Panc1 (cell line): ENCODE measurements around the gene GRIN1. TPM values are rescaled to one million over a fixed set of nuclear protein-coding genes. Genes with fewer than 3 reads are reported as not detected.

Source experiments
- ATAC-seq: fragments of 200-7000 bp; cut with Tn5 transposase; 2 replicates; pipeline ENCODE4 v1.9.1; 2020; ENCODE audit warnings: mild to moderate bottlenecking, moderate library complexity
- BruUV-seq: library from RNA; stranded (reverse); fragments of 400-500 nt; replicated peaks from 2 replicates; lab custom pipeline; 2021; lab: Mats Ljungman, UMichigan
- CTCF ChIA-PET: fragments of 300-600 bp; sonication (Branson Sonifier 250); formaldehyde crosslinking; loops from one replicate; lab custom pipeline; 2022; ENCODE audit warnings: antibody characterized with exemption; lab: Charles Lee
- POLR2A ChIA-PET: fragments of 300-600 bp; sonication (Branson Sonifier 250); formaldehyde crosslinking; loops from one replicate; lab custom pipeline; 2022; ENCODE audit warnings: antibody characterized with exemption; lab: Charles Lee
- DNase-seq: peaks from one replicate; pipeline ENCODE4 v3.0.0-alpha.2; 2010; ENCODE audit warnings: low read depth, low spot score
- H3K27ac ChIP-seq: 2 replicates; pipeline ENCODE4 v1.5.1; 2011; ENCODE audit warnings: mild to moderate bottlenecking, low read length, inconsistent platforms
- H3K27me3 ChIP-seq: fragments of 200-500 bp; sonication (Bioruptor generic); 2 replicates; pipeline ENCODE4 v1.6.0; 2014; ENCODE audit warnings: low read length, inconsistent platforms; ENCODE audit not compliant: control insufficient read depth, insufficient read depth
- H3K36me3 ChIP-seq: fragments of 200-500 bp; sonication (Bioruptor generic); 2 replicates; pipeline ENCODE4 v1.5.1; 2014; ENCODE audit warnings: inconsistent platforms, mild to moderate bottlenecking, low read length, moderate library complexity; ENCODE audit not compliant: control insufficient read depth, insufficient read depth
- H3K4me1 ChIP-seq: 2 replicates; pipeline ENCODE4 v1.5.1; 2011; ENCODE audit warnings: inconsistent platforms, mild to moderate bottlenecking, low read length, moderate library complexity; ENCODE audit not compliant: control insufficient read depth, insufficient read depth
- H3K4me3 ChIP-seq, 2 experiments: 2 replicates each; pipeline ENCODE4 v1.5.1; 2011 to 2012; ENCODE audit warnings: low read depth in 2 of 2, low read length in 2 of 2, mild to moderate bottlenecking in 2 of 2, inconsistent platforms in 1 of 2, moderate library complexity in 1 of 2
- H3K9me3 ChIP-seq: fragments of 200-500 bp; sonication (Bioruptor generic); 2 replicates; pipeline ENCODE4 v1.5.1; 2014; ENCODE audit warnings: low read depth, mild to moderate bottlenecking, inconsistent platforms, low read length, moderate library complexity; ENCODE audit not compliant: control insufficient read depth, insufficient read depth
- POLR2AphosphoS5 ChIP-seq: IDR thresholded peaks from 2 replicates; pipeline ENCODE4 v1.6.1; 2012; ENCODE audit warnings: mild to moderate bottlenecking, low read depth, low read length, moderate library complexity
- SIN3A ChIP-seq: IDR thresholded peaks from 2 replicates; pipeline ENCODE4 v1.6.1; 2012; ENCODE audit warnings: low read depth, mild to moderate bottlenecking, low read length, moderate library complexity, borderline replicate concordance; ENCODE audit not compliant: insufficient read depth
- TCF7L2 ChIP-seq: IDR thresholded peaks from 2 replicates; pipeline ENCODE4 v1.6.1; 2011; ENCODE audit warnings: mild to moderate bottlenecking, low read depth, low read length, inconsistent platforms
- in situ Hi-C: cut with HindIII; loops from 2 replicates; pipeline ENCODE4 v1.10.0; 2016; ENCODE audit warnings: low sequenced_read_pairs, low pct_unique_long_range_greater_than_20kb
- intact Hi-C: fragments of 100-400 bp; cut with micrococcal nuclease; formaldehyde crosslinking; loops from one replicate; pipeline ENCODE4 v1.10.0; 2022; ENCODE audit not compliant: unreplicated experiment
- total RNA-seq: library from RNA; stranded (reverse); gene quantifications from one replicate; pipeline ENCODE4 v1.2.1, GENCODE V29; 2021; ENCODE audit not compliant: unreplicated experiment
- TF ChIP-seq, protein P1 (sequence below): fragments of 450-650 bp; IDR thresholded peaks from 2 replicates; pipeline ENCODE4 v1.5.1; 2017; ENCODE audit warnings: mild to moderate bottlenecking
- TF ChIP-seq, protein P2 (sequence below), 2 experiments: IDR thresholded peaks; 2 replicates each; pipeline ENCODE4 v1.6.1; 2011 to 2012; ENCODE audit warnings: low read depth in 2 of 2, control low read depth in 1 of 2, low read length in 1 of 2, mild to moderate bottlenecking in 1 of 2, moderate library complexity in 1 of 2; ENCODE audit not compliant: insufficient read depth in 1 of 2

Gene GRIN1
- total RNA-seq, 1 experiment from 2014 or later, result 4.9 TPM

GRCh38 chr9:137194909-137195308 is 56.0 kb downstream of the GRIN1 start:
- H3K4me1 ChIP-seq, result peaks cover 41% of the 10 kb centered on the region
- ATAC-seq (no peak), DNase-seq (no peak)
- no peak overlapping the region for H3K4me3 ChIP-seq
- H3K9me3 ChIP-seq, result no peaks in the 10 kb centered on the region
- BruUV-seq, result no TSS peak
- H3K36me3 ChIP-seq, result no peaks in the 10 kb centered on the region
- in situ Hi-C loops (no loop called here), intact Hi-C loops (no loop called here)
- CTCF ChIA-PET, result no interaction called here
- H3K27me3 ChIP-seq, result no peaks in the 10 kb centered on the region
- H3K27ac ChIP-seq, result no peak overlapping the region
- TF ChIP-seq POLR2AphosphoS5 (no peak), TCF7L2 (no peak), SIN3A (no peak)
- TF ChIP-seq, protein P1, sequence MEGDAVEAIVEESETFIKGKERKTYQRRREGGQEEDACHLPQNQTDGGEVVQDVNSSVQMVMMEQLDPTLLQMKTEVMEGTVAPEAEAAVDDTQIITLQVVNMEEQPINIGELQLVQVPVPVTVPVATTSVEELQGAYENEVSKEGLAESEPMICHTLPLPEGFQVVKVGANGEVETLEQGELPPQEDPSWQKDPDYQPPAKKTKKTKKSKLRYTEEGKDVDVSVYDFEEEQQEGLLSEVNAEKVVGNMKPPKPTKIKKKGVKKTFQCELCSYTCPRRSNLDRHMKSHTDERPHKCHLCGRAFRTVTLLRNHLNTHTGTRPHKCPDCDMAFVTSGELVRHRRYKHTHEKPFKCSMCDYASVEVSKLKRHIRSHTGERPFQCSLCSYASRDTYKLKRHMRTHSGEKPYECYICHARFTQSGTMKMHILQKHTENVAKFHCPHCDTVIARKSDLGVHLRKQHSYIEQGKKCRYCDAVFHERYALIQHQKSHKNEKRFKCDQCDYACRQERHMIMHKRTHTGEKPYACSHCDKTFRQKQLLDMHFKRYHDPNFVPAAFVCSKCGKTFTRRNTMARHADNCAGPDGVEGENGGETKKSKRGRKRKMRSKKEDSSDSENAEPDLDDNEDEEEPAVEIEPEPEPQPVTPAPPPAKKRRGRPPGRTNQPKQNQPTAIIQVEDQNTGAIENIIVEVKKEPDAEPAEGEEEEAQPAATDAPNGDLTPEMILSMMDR, result no peak
- TF ChIP-seq, protein P2, sequence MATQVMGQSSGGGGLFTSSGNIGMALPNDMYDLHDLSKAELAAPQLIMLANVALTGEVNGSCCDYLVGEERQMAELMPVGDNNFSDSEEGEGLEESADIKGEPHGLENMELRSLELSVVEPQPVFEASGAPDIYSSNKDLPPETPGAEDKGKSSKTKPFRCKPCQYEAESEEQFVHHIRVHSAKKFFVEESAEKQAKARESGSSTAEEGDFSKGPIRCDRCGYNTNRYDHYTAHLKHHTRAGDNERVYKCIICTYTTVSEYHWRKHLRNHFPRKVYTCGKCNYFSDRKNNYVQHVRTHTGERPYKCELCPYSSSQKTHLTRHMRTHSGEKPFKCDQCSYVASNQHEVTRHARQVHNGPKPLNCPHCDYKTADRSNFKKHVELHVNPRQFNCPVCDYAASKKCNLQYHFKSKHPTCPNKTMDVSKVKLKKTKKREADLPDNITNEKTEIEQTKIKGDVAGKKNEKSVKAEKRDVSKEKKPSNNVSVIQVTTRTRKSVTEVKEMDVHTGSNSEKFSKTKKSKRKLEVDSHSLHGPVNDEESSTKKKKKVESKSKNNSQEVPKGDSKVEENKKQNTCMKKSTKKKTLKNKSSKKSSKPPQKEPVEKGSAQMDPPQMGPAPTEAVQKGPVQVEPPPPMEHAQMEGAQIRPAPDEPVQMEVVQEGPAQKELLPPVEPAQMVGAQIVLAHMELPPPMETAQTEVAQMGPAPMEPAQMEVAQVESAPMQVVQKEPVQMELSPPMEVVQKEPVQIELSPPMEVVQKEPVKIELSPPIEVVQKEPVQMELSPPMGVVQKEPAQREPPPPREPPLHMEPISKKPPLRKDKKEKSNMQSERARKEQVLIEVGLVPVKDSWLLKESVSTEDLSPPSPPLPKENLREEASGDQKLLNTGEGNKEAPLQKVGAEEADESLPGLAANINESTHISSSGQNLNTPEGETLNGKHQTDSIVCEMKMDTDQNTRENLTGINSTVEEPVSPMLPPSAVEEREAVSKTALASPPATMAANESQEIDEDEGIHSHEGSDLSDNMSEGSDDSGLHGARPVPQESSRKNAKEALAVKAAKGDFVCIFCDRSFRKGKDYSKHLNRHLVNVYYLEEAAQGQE (IDR thresholded peaks at IDR 0.05; ENCODE audit: insufficient read depth in 1 of 2, low read depth in 2 of 2, low read length in 1 of 2), result no peak
- POLR2A ChIA-PET, result no interaction called here

DNA sequence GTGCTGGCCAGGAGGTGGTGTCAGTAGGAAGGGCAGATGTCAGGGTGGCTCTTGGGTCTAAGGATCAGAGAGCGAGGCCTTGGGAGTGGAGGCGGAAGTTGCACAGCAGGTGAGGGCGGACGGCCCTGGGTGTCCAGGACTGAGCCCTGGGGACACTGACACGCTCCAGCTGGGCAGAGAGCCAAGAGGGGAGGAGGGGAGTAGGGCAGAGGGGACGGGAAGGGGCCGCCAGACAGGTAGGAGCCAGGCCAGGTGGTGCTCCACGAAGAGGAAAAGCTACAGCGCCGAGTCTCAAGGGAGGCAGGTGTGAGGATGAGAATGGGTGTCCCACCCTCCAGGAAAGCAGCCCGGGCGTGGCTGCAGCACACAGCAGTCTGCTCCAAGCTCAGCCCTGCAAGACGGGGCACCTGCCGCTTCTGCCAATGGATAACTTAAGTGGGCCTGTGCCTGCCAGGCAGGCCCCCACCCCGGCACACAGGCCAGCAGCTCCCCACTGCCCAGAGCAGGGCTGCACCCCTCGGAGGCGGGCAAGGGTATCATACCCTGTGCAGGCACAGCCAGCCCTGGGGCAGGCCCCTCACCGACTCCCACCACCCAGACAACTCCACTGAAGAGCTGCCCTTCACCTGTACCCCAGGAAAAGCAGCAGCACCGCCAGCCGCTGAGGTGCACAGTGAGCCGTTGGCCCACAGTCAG is 56.7 kb downstream of the GRIN1 start:
- DNase-seq, result no peak
- H3K4me3 ChIP-seq, result no peak overlapping the region
- POLR2A ChIA-PET, result no interaction called here
- peaks cover 38% of the 10 kb centered on the region for H3K4me1 ChIP-seq
- in situ Hi-C loops (no loop called here), intact Hi-C loops (no loop called here)
- no peaks in the 10 kb centered on the region for H3K9me3 ChIP-seq
- H3K36me3 ChIP-seq, result no peaks in the 10 kb centered on the region
- no peak for ATAC-seq
- no peak overlapping the region for H3K27ac ChIP-seq
- CTCF ChIA-PET, result no interaction called here
- no TSS peak for BruUV-seq
- no peaks in the 10 kb centered on the region for H3K27me3 ChIP-seq
- TF ChIP-seq POLR2AphosphoS5 (no peak), TCF7L2 (no peak), SIN3A (no peak)
- TF ChIP-seq, protein P1, result no peak
- TF ChIP-seq, protein P2 (IDR thresholded peaks at IDR 0.05; ENCODE audit: insufficient read depth in 1 of 2, low read depth in 2 of 2, low read length in 1 of 2), result no peak
